Kasumi-1 (cell line): Measurements from ENCODE around the gene ABHD16A.
"Not testable (repeated sequence)": the region's sequence is repeated elsewhere in the genome, so short reads cannot be mapped to it uniquely, and the experiment has no call there.

Experiments used
- DNase-seq, 2 experiments: peaks; one replicate each; lab custom pipeline; 2025; lab: John Stamatoyannopoulos, UW

ABHD16A gene

GRCh38 chr6:31713991-31714684 lies 11.0 kb upstream of the ABHD16A start:
- DNase-seq, result no peak

- DNase-seq, result no peak
Measured at GRCh38 chr6:31713465-31713864, 10.3 kb upstream of the ABHD16A start.

DNA sequence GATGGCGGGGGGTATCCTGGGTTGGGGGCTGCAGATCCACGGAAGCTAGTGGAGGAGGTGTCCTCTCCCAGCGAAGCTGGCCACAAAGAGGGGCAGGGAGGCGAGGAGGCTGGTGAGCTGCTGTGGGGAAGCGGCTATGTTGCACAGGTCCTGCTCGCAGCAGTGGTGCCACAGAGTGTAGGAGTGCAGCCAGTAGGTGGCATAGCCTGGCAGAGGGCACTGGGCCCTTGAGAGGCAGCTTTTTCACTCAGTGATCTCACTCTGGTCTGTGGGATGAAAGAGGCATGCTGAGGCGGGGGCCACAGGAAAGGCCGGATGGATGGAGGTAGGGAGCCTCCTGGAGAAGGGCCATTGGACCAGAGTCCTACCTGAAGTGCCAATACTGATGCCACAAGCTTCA lies 9.2 kb upstream of the ABHD16A start:
- no peak for DNase-seq

DNA sequence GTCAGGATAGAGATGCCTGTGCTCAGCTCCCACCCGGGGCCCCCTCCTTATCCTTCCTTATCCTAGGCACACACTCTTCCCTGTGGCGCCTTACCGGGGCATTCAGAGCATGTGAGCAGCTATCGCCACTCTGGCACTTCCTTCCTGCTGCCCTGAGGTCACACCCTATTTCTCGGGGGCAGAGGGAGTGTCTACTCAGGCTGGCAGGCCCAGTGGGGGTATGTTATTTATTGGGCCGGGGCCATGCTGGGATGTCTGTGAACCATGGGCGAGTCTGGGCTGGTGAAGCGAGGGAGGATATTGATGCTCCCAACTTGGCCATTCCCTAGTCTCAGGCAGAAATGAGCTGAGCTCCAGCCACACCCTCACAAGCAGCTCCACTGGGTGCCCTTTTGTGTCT lies 8.1 kb upstream of the ABHD16A start:
- no peak for DNase-seq

- DNase-seq, result no peak
Measured at GRCh38 chr6:31710523-31711219, 7.5 kb upstream of the ABHD16A start.

GRCh38 chr6:31709157-31709556 lies 6.0 kb upstream of the ABHD16A start:
- DNase-seq, result not testable (repeated sequence)

DNA sequence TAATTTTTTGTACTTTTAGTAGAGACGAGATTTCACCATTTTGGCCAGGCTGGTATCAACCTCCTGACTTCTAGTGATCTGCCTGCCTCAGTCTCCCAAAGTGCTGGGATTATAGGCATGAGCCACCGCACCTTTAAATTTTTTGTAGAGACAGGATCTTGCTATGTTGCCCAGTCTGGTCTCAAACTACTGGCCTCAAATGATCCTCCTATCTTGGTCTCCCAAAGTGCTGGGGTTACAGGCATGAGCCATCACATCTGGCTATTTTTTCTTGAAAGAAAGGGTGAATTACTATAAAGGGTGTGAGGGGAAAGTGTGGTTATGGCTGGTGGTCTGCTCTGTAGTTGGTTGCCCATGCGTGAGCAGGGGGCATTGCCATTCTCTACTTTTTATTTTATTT lies 5.1 kb upstream of the ABHD16A start:
- no peak for DNase-seq

DNA sequence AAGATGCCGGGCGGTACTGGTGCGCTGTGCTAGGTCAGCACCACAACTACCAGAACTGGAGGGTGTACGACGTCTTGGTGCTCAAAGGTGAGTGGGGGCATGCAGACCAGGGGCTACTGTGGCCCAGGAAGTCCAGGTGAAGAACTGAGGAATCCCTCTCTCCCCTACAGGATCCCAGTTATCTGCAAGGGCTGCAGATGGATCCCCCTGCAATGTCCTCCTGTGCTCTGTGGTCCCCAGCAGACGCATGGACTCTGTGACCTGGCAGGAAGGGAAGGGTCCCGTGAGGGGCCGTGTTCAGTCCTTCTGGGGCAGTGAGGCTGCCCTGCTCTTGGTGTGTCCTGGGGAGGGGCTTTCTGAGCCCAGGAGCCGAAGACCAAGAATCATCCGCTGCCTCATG lies 4.6 kb upstream of the ABHD16A start:
- no peak for DNase-seq

DNA sequence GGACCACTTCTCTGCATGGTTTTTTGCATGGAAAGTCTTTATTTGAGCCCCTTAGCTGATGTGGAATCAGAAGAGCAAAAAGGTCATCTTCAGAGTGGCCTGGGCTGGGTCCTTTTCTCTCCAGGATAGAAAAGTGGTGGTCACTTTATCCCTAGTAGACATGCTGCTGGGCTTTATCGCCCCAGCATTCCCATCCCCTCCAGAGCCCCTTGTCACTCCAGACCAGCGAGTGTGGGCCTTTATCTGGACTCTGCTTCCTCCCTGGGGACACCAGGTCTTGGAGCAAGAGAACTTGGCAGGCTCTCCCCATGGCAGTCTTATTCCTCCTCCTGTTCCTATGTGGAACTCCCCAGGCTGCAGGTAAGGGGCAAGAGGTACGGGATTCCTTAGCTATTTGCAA lies 3.5 kb upstream of the ABHD16A start, which contains the start of gene LY6G6F:
LY6G6F (plus strand) TSS at position 268 of the 400 bp plus-strand sequence; CDS start at position 309, 41 bp downstream.
- no peak for DNase-seq

GRCh38 chr6:31705931-31706330 lies 2.8 kb upstream of the ABHD16A start:
- no peak for DNase-seq

- DNase-seq, result peak in 1 of 2 experiments; percentile 42
Measured at GRCh38 chr6:31702405-31702818, 712 bp downstream of the ABHD16A start.

DNA sequence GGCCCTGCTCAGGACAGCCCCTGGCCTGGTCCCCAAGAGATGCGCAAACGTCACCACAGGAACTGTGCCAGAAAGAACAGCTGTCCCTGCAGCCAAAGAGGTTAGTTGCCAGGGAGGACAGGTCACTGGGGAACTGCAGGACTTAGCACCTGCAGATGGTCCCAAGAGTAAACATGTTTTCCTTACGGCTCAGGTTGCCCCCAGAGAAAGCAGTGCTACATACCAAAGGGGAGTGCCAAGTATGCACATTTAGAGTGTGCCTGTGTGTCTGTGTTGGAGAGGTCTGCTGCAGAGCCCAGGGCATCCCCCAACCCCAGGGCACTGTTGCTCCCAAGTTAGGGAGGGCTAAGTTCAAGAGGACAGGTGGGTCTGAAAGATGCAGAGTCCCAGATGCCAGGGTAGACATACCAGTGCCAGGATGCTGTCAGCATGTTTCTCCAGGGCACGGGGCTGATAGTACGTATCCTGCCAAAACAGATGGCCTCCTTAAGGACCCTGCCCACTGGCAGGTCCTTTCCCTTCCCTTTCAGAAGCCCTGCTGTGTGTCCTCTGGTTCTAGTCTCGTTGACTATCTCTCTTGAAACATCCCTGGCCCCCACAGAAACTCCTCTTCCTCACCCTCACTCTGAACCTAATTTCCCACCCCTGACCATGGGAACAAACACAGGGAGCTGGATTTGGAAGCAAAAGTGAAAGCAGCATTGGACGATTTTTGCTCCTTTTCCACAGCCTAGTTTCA lies 1.3 kb downstream of the ABHD16A start:
- DNase-seq, result no peak

DNA sequence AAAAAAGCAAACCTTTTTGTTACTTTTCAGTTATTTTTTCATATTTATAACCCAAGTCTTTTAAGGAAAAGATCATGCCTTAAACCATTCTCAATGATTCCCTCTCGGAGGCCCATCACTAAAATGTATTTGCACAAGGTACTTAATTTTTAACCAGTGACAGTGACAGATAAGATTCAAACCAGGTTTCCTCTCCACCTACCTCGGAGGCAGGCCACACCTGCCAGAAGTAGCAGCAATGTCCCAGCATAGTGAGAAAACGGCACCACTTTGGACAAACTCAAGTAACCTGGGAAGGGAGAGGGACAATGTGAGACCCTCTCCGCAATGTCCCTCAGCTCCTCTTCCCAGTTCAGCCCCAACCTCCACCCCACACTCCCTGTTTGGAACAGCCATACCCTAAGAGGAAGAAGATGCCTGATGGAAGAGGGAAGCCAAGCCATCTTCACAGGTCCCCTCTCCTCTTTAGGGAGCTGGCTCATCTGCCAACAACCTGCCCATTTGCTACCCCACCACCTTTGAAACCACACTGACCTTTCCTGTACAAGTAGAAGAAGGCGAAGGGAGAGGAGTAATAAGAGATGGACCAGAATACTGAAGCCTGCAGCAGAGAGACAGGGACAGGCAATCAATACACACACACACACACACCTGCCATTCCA lies 2.3 kb downstream of the ABHD16A start:
- no peak for DNase-seq

- no peak for DNase-seq
Measured at GRCh38 chr6:31697555-31697954, 5.6 kb downstream of the ABHD16A start.

- DNase-seq, result no peak
Measured at GRCh38 chr6:31693535-31693934, 9.6 kb downstream of the ABHD16A start.

DNA sequence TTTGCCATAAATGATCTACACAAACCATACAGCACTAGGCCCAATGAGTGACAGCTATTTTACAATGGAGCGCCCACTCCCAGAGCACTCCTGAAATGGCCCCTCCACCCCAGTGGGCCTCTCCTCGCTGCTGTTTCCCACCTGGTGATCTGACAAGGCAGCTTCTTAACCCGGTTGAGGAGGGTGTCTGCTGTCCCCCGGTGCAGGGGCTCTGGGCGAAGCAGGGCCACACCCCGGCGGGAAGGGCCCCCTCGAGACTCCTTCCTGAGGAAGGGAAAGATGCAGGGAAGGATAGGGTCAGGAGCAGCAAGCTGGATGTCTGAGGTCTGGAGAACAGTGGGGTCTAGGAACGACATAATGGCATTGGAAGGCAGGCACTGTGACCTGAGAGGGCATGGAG lies 10.2 kb downstream of the ABHD16A start:
- no peak for DNase-seq

DNA sequence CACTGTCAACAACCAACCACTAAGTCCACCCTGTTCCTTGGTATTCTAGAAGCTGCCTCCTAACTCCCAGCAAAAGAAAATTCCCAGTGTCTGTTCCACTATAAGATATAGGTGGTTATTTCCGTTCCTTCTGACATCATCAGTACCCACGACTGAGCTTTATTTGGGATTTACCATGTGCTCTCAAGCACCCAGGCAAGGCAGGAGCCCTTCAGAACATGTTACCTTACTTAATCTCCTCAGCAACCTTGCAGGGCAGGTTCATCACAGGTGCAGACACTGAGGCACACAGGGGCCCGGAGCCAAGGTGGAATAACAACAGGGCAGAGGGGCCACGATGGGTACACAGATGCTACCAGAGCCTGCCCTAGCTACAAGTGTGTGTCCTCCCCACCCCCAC lies 10.8 kb downstream of the ABHD16A start:
- no peak for DNase-seq

DNA sequence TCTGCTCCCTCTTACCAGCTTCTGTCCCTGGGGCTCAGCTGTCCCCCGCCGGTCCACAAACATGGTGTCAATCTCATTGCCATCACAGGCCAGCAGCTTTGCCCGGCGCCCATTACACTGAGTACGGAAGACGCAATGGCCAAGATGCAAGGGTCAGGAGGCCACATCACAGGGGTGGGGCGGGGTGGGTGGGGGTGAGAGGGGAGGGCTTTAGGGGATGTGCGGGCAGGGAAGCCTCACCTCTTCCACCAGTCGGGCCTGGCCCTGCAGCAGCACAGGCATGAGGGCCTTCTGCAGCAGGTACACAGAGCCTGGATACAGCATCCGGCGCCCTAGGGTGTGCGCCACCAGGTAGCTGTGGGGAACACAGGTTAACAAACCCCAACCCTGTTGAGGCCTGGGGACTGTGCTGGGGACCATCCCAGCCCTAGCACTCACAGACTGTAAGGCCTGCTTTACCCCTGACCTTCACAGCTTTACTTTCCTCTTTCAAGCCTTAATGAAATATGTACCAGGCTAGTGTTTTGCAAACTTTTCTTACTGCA lies 11.5 kb downstream of the ABHD16A start:
- no peak for DNase-seq

- DNase-seq, result no peak
Measured at GRCh38 chr6:31691078-31691463, 12.1 kb downstream of the ABHD16A start.

- DNase-seq, result no peak
Measured at GRCh38 chr6:31690231-31691077, 12.7 kb downstream of the ABHD16A start.
